AG08396 (cell line): ENCODE results near the gene RNASE1.

Experiments used
- DNase-seq: peaks from one replicate; pipeline ENCODE4 v3.0.0; 2012; ENCODE audit warnings: low spot score, mixed read lengths

Gene RNASE1

GRCh38 chr14:20807304-20808161 lies 4.9 kb upstream of the RNASE1 start:
- no peak for DNase-seq

- no peak for DNase-seq
These were observed 2.8 kb upstream of the RNASE1 start for GRCh38 chr14:20805485-20805884.

GRCh38 chr14:20803223-20803622 lies 579 bp upstream of the RNASE1 start:
- DNase-seq, result no peak

DNA sequence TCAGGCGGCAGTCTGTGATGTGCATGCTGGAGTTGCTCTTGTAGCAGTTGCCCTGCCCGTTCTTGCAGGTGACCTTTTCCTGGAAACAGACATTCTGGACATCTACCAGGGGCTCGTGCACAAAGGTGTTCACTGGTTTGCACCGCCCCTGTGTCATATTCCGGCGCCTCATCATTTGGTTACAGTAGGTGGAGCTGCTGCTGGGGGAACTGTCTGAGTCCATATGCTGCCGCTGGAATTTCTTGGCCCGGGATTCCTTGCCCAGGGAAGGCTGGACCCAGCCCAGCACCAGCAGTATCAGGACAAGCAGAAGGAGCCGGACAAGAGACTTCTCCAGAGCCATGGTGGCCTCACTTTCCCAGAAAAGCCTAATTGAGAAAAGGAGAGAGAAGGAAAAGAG lies 918 bp downstream of the RNASE1 start:
- no peak for DNase-seq

DNA sequence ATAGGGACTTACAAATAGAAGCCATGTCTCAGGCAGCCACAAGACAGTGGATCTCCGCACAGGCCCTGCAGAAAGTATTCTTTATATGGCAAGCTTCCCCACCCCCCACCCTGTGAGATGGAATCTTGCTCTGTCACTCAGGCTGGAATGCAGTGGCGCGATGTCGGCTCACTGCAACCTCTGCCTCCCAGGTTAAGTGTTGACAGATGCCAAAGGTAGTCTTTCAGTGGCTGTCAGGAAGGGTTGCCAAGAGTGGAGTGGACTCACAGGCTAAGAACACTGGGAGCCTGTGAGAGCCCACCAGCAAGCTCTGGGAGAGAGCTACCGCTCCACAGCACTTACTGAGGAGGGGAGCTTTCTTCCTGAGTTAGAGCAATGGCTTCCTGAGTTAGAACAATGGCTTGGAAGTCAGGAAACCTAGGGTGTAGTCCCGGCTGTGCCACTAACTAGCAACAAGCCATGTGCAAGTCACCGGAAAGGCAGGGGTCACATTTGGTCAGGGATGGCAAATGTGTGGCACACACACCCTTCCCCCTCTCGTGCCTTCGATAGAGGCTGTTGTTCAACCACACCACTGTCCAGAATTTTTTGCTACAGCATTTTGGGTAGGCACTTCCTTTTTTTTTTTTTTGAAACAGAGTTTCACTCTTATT lies 2.6 kb downstream of the RNASE1 start:
- no peak for DNase-seq

- DNase-seq, result no peak
These were observed 3.2 kb downstream of the RNASE1 start for GRCh38 chr14:20799456-20799891.

GRCh38 chr14:20798932-20799331 lies 3.7 kb downstream of the RNASE1 start:
- no peak for DNase-seq

- no peak for DNase-seq
These were observed 4.3 kb downstream of the RNASE1 start for GRCh38 chr14:20798318-20798717.

- no peak for DNase-seq
These were observed 5.5 kb downstream of the RNASE1 start for GRCh38 chr14:20797164-20797563.

DNA sequence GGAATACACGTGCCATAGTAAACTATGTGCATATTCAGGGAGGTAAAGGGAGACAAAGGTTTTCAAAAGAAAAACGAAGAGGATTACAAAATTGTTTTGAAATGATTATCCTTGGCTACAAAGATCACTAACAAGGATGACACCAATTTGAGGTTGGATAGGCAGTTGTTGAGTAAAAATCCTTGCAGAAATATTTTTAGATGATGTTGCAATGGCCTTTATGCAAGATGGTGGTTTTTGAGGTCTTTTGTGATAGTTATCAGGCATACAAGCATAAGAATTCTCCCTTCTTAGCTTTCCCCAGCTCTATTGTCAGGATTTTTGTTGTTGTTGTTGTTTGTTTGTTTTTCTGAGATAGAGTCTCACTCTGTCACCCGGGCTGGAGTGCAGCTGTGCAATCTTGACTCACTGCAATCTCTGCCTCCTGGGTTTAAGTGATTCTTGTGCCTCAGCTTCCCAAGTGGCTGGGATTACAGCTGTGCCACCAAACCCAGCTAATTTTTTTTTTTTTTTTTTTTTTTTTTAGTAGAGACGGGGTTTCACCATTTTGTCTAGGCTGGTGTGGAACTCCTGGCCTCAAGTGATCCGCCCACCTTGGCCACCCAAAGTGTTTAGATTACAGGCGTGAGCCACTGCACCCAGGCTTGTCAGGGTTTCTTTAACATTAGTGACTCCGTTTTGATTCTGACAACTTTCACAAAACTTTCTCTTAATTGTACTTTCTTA lies 7.8 kb downstream of the RNASE1 start:
- DNase-seq, result no peak

GRCh38 chr14:20792556-20792955 lies 10.1 kb downstream of the RNASE1 start:
- DNase-seq, result no peak

GRCh38 chr14:20791597-20791996 lies 11.0 kb downstream of the RNASE1 start:
- DNase-seq, result no peak

DNA sequence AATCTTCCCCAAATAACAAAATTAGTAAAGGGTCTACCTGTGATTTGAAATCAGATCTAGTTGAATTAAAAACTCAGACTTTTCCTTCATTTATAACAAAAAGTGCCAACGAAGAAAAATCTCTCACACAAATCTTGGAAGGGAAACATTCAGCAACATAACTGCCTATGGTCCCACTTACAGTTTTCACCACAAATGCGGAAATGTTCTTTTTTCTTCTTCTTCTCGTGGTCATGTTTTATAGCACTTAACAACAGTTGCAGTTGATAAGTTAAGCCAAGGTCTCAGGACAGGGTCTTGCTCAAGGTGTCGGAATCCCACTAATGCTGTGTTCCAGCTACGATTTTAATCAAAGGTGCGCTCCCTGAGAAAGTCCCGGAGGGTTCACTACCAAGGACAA lies 11.5 kb downstream of the RNASE1 start:
- no peak for DNase-seq

- no peak for DNase-seq
These were observed 12.1 kb downstream of the RNASE1 start for GRCh38 chr14:20790464-20791116.

DNA sequence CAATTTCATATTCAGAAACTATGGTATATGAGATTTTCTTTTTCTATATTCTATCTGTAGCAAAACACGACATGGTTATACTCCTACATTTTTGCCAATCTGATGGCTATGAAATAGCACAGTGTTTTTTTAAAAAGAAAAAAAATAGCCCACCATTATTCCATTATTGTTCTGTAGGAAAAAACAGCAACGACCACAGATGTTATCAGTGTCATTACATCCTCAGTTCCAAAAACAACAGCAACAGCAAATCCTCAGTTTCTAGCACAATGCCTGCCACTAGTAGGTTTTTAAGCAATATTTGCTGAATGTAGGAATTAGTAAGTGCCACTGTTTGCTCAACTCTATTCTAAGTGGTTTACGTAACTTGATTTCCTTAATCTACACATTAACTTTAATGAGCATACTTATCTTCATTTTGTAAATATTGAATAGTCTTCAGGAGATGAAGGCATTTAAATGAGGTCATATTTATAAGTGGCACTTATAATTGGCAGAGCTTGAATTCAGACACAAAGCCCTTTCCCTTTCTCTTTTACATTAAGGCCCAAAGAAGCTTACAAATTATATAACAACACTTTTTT lies 13.3 kb downstream of the RNASE1 start:
- no peak for DNase-seq

DNA sequence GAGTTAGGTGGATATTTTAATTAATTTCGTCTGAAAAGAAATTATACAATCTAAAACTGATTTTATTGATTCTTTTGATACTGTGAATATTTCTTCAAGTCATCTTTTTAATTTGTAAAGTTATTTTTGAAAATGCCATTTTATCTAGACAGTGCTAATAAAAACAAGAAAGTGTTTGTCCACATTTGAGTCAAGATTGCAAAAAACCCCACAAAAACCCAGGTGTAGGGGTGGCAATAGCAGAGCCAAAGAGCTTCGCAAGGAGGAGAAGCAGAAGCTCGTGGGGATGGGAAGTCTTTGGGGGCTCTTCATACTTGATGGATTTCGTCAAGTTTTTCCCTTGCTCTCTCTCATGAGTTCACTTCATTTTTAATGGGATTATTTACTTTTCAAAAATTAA lies 15.6 kb downstream of the RNASE1 start:
- no peak for DNase-seq

DNA sequence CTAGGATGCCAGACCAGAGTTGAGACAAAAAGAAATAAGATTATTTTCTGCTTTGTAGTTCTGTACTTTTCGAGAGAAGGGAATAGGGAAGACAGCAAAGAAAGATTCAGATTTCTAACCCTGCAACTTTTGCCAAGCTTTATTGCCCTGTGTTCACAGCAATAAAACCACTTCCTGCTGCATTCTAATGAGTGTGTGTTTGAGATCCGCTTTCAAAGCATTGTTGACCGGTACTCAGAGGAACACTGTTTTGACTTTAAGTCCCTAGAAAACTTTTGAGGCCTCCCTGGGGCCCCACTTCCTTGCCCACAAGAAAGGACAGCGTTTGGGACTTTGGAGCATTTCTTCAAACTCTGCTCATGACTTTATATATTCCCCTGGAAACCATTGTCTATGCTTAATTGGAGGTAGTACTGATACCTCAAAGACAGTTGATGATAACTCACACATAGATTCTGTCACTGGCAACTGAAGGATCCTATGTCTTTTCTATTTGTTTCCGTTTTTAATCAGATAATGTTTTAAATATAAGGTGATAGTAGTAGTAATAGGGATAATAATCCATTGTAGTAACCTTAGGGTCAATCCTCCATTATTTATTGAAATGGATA lies 20.3 kb downstream of the RNASE1 start:
- no peak for DNase-seq

- DNase-seq, result no peak
These were observed 20.8 kb downstream of the RNASE1 start for GRCh38 chr14:20781803-20782202.

GRCh38 chr14:20775901-20776300 lies 26.7 kb downstream of the RNASE1 start:
- no peak for DNase-seq

DNA sequence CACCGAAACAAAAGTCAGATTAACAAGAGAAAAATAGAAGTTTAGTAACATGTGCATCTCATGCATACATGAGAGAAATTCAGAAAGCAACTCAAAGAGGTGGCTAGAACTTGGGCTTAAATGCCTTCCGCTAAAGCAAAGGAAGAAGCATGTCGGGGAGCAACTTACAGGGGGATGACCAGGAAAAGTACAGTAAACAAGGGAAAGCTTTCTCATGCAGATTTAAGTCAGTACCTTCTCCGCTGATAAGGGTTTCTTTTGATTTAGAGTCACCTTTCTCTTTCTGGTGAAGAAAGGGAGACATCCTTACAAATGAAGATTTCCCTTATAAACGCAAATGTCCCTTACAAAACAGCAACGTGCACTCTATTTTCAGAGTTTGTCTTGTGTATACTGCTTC lies 27.6 kb downstream of the RNASE1 start:
- DNase-seq, result no peak

DNA sequence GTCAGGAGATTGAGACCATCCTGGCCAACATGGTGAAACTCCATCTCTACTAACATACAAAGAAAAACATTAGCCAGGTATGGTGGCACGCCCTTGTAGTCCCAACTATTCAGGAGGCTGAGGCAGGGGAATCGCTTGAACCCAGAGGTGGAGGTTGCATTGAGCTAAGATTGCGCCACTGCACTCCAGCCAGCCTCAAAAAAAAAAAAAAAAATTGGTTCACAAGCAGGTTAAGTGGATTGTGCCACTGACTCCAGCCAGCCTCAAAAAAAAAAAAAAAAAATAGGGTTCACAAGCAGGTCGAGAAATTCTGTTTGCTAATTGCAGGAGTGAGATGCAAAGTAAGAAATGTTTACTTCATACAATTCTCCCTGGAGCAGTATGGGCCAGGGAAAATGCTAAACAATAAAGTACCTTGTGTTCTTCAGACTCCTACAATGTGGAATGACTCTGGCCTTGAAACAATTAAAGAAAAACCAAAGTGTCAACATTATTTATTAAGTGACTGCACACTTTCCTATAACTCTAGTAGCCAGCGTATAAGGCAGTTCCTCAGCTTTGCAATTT lies 28.3 kb downstream of the RNASE1 start:
- no peak for DNase-seq
